ENCODE data around the gene PFKFB3. TPM values are rescaled to one million over a fixed set of nuclear protein-coding genes. Genes with fewer than 3 reads are reported as not detected.
"Not testable (repeated sequence)": the region's sequence is repeated elsewhere in the genome, so short reads cannot be mapped to it uniquely, and the experiment has no call there.

The PFKFB3 gene
- total RNA-seq, 2 experiments from 2014 or later: 57.1 to 59.3 TPM

- DNase-seq (no peak), ATAC-seq (no peak)
- H3K4me1 Mint-ChIP-seq: peaks cover 18% of the 10 kb centered on the region
- no peak overlapping the region for H3K4me3 Mint-ChIP-seq
- H3K27me3 Mint-ChIP-seq: no peaks in the 10 kb centered on the region
- no peaks in the 10 kb centered on the region for H3K9me3 Mint-ChIP-seq (ENCODE audit: low read depth)
- no peak overlapping the region for H3K27ac Mint-ChIP-seq
- peaks cover 6% of the 10 kb centered on the region for H3K36me3 Mint-ChIP-seq
- CTCF ChIA-PET: interaction anchor here (0.6 kb wide), 1 partner anchor 116 kb away, joined by 3 read pairs; no protein-coding TSS in a partner anchor
Observed at GRCh38 chr10:6283655-6284054, 80.9 kb downstream of the PFKFB3 start.

GRCh38 chr10:6290621-6291020, 87.9 kb downstream of the PFKFB3 start:
- DNase-seq; H3K27ac Mint-ChIP-seq; ATAC-seq; H3K4me3 Mint-ChIP-seq; H3K9me3 Mint-ChIP-seq (ENCODE audit: low read depth); H3K27me3 Mint-ChIP-seq: not testable (repeated sequence)
- peaks cover 21% of the 10 kb centered on the region for H3K36me3 Mint-ChIP-seq
- CTCF ChIA-PET: interaction anchor here (1.4 kb wide), 1 partner anchor 88 kb away, joined by 4 read pairs; the partner anchor contains the start of gene PFKFB3
- H3K4me1 Mint-ChIP-seq: peaks cover 25% of the 10 kb centered on the region

- Mint-ChIP-seq H3K27me3 (no peaks in the 10 kb centered on the region), H3K9me3 (ENCODE audit: low read depth) (peaks cover 9% of the 10 kb centered on the region), H3K4me1 (peaks cover 39% of the 10 kb centered on the region), H3K36me3 (peaks cover 27% of the 10 kb centered on the region), H3K4me3 (no peak overlapping the region), H3K27ac (no peak overlapping the region)
- DNase-seq (no peak), ATAC-seq (no peak)
- CTCF ChIA-PET: interaction anchor here (1.5 to 1.7 kb wide), 3 partner anchors 9 to 90 kb away, joined by 3 to 4 read pairs (median 4); partner anchors contain the start of gene PFKFB3
Observed at GRCh38 chr10:6292741-6293151, 90.0 kb downstream of the PFKFB3 start.

- H3K4me3 Mint-ChIP-seq; H3K9me3 Mint-ChIP-seq (ENCODE audit: low read depth); H3K27me3 Mint-ChIP-seq; DNase-seq; CTCF ChIA-PET; ATAC-seq: not testable (repeated sequence)
- Mint-ChIP-seq H3K36me3 (peaks cover 38% of the 10 kb centered on the region), H3K27ac (peak overlapping the region; percentile 9), H3K4me1 (peaks cover 61% of the 10 kb centered on the region)
Observed at GRCh38 chr10:6296425-6296824, 93.7 kb downstream of the PFKFB3 start.

- Mint-ChIP-seq H3K4me1 (peaks cover 58% of the 10 kb centered on the region), H3K9me3 (ENCODE audit: low read depth) (peaks cover 9% of the 10 kb centered on the region), H3K4me3 (no peak overlapping the region), H3K36me3 (peaks cover 40% of the 10 kb centered on the region), H3K27ac (no peak overlapping the region), H3K27me3 (no peaks in the 10 kb centered on the region)
- ATAC-seq (no peak), DNase-seq (no peak)
- CTCF ChIA-PET: no interaction called here
Observed at GRCh38 chr10:6296828-6297251, 94.1 kb downstream of the PFKFB3 start.

- Mint-ChIP-seq H3K9me3 (ENCODE audit: low read depth) (peaks cover 9% of the 10 kb centered on the region), H3K27ac (no peak overlapping the region), H3K27me3 (no peaks in the 10 kb centered on the region), H3K4me3 (no peak overlapping the region), H3K36me3 (peaks cover 40% of the 10 kb centered on the region), H3K4me1 (peaks cover 54% of the 10 kb centered on the region)
- CTCF ChIA-PET: interaction anchor here (1.0 kb wide), 1 partner anchor 95 kb away, joined by 3 read pairs; the partner anchor contains the start of gene PFKFB3
- no peak for DNase-seq
- no peak for ATAC-seq
Observed at GRCh38 chr10:6297522-6297921, 94.8 kb downstream of the PFKFB3 start.

GRCh38 chr10:6297951-6298381, 95.2 kb downstream of the PFKFB3 start:
- Mint-ChIP-seq H3K9me3 (ENCODE audit: low read depth) (peaks cover 9% of the 10 kb centered on the region), H3K4me3 (no peak overlapping the region), H3K27ac (no peak overlapping the region), H3K4me1 (peaks cover 51% of the 10 kb centered on the region), H3K36me3 (peaks cover 40% of the 10 kb centered on the region), H3K27me3 (no peaks in the 10 kb centered on the region)
- CTCF ChIA-PET: interaction anchor here (0.7 to 1.0 kb wide), 2 partner anchors 50 to 95 kb away, joined by 3 read pairs; partner anchors contain the start of gene PFKFB3
- ATAC-seq: no peak
- DNase-seq: no peak

GRCh38 chr10:6298428-6298827, 95.7 kb downstream of the PFKFB3 start:
- CTCF ChIA-PET: interaction anchor here (0.7 to 3.0 kb wide), 3 partner anchors 50 to 103 kb away, joined by 3 to 12 read pairs (median 3); partner anchors contain the start of gene PFKFB3
- H3K4me1 Mint-ChIP-seq: peaks cover 50% of the 10 kb centered on the region

GRCh38 chr10:6299234-6299633, 96.5 kb downstream of the PFKFB3 start:
- Mint-ChIP-seq H3K4me1 (peaks cover 50% of the 10 kb centered on the region), H3K27me3 (no peaks in the 10 kb centered on the region), H3K27ac (peak overlapping the region; percentile 6), H3K36me3 (peaks cover 32% of the 10 kb centered on the region), H3K9me3 (ENCODE audit: low read depth) (peaks cover 2% of the 10 kb centered on the region), H3K4me3 (no peak overlapping the region)
- CTCF ChIA-PET: interaction anchor here (0.7 to 3.0 kb wide), 4 partner anchors 8 to 103 kb away, joined by 3 to 12 read pairs (median 4); no protein-coding TSS in a partner anchor
- DNase-seq (no peak), ATAC-seq (no peak)

More at GRCh38 chr10:6298428-6298827, 95.7 kb downstream of the PFKFB3 start:
- no peak for ATAC-seq
- no peak for DNase-seq
- H3K27me3 Mint-ChIP-seq: no peaks in the 10 kb centered on the region
- H3K27ac Mint-ChIP-seq: no peak overlapping the region
- H3K9me3 Mint-ChIP-seq (ENCODE audit: low read depth): peaks cover 9% of the 10 kb centered on the region
- no peak overlapping the region for H3K4me3 Mint-ChIP-seq
- H3K36me3 Mint-ChIP-seq: peaks cover 38% of the 10 kb centered on the region

- peak overlapping the region; percentile 79 for H3K27ac Mint-ChIP-seq
- CTCF ChIA-PET: interaction anchor here (0.7 to 3.0 kb wide), 7 partner anchors 8 to 102 kb away, joined by 3 to 12 read pairs (median 4); partner anchors contain the start of gene PFKFB3
- no peaks in the 10 kb centered on the region for H3K27me3 Mint-ChIP-seq
- ATAC-seq (peak; percentile 5), DNase-seq (no peak)
- H3K4me3 Mint-ChIP-seq: peak overlapping the region; percentile 27
- peaks cover 2% of the 10 kb centered on the region for H3K9me3 Mint-ChIP-seq (ENCODE audit: low read depth)
- H3K4me1 Mint-ChIP-seq: peaks cover 47% of the 10 kb centered on the region
- H3K36me3 Mint-ChIP-seq: peaks cover 28% of the 10 kb centered on the region
Observed at GRCh38 chr10:6299743-6300105, 97.0 kb downstream of the PFKFB3 start.

- Mint-ChIP-seq H3K27me3 (no peaks in the 10 kb centered on the region), H3K9me3 (ENCODE audit: low read depth) (no peaks in the 10 kb centered on the region), H3K4me1 (peaks cover 44% of the 10 kb centered on the region), H3K27ac (peak overlapping the region; percentile 79), H3K4me3 (peak overlapping the region; percentile 27), H3K36me3 (peaks cover 25% of the 10 kb centered on the region)
- DNase-seq (peak; percentile 60), ATAC-seq (peak; percentile 80)
- CTCF ChIA-PET: interaction anchor here (0.9 to 3.0 kb wide), 9 partner anchors 9 to 102 kb away, joined by 3 to 12 read pairs (median 4); partner anchors contain the start of gene PFKFB3
Observed at GRCh38 chr10:6300106-6300783, 97.5 kb downstream of the PFKFB3 start.

GRCh38 chr10:6300784-6301460, 98.2 kb downstream of the PFKFB3 start:
- DNase-seq (no peak), ATAC-seq (no peak)
- peak overlapping the region; percentile 27 for H3K4me3 Mint-ChIP-seq
- H3K36me3 Mint-ChIP-seq: peaks cover 27% of the 10 kb centered on the region
- CTCF ChIA-PET: interaction anchor here (0.9 to 3.0 kb wide), 10 partner anchors 9 to 101 kb away, joined by 3 to 12 read pairs (median 4); partner anchors contain the start of gene PFKFB3
- no peaks in the 10 kb centered on the region for H3K27me3 Mint-ChIP-seq
- H3K27ac Mint-ChIP-seq: peak overlapping the region; percentile 79
- peaks cover 38% of the 10 kb centered on the region for H3K4me1 Mint-ChIP-seq
- no peaks in the 10 kb centered on the region for H3K9me3 Mint-ChIP-seq (ENCODE audit: low read depth)

- CTCF ChIA-PET: interaction anchor here (1.0 to 1.2 kb wide), 3 partner anchors 10 to 100 kb away, joined by 3 to 6 read pairs (median 5); no protein-coding TSS in a partner anchor
- no peak overlapping the region for H3K4me3 Mint-ChIP-seq
- ATAC-seq: no peak
- H3K36me3 Mint-ChIP-seq: peaks cover 29% of the 10 kb centered on the region
- no peaks in the 10 kb centered on the region for H3K9me3 Mint-ChIP-seq (ENCODE audit: low read depth)
- H3K27me3 Mint-ChIP-seq: no peaks in the 10 kb centered on the region
- H3K4me1 Mint-ChIP-seq: peaks cover 32% of the 10 kb centered on the region
- no peak overlapping the region for H3K27ac Mint-ChIP-seq
- no peak for DNase-seq
Observed at GRCh38 chr10:6301488-6302075, 98.8 kb downstream of the PFKFB3 start.
